ENCODE data around the gene MITF. TPM values are rescaled to one million over a fixed set of nuclear protein-coding genes. Genes with fewer than 3 reads are reported as not detected.

Gene MITF
- total RNA-seq, 1 donor from 2014 or later = 6.0 TPM

GRCh38 chr3:69934398-69934797, 195.1 kb downstream of the MITF start:
- no peak for TF ChIP-seq EZH2 (IDR thresholded peaks at IDR 0.05; ENCODE audit: insufficient read depth, low read length)
- TF ChIP-seq CTCF (IDR thresholded peaks at IDR 0.05; ENCODE audit: insufficient read depth, low read depth, low read length) = no peak
- Histone ChIP-seq H4K20me1 (ENCODE audit: insufficient read depth, low read length) (no peaks in the 10 kb centered on the region), H3K4me3 (ENCODE audit: insufficient read depth, low read depth, low read length) (no peak overlapping the region), H3K36me3 (ENCODE audit: insufficient read depth, low read length) (no peaks in the 10 kb centered on the region), H3K9me3 (ENCODE audit: insufficient read depth, low read depth, low read length) (no peaks in the 10 kb centered on the region), H2AFZ (ENCODE audit: low read depth, low read length) (no peak overlapping the region), H3K27me3 (ENCODE audit: insufficient read depth, low read length) (no peaks in the 10 kb centered on the region), H3K4me2 (ENCODE audit: low read length) (no peak overlapping the region), H3K9ac (ENCODE audit: low read length) (no peak overlapping the region), H3K79me2 (ENCODE audit: insufficient read depth, low read length) (no peaks in the 10 kb centered on the region), H3K27ac (ENCODE audit: low read depth, low read length) (no peak overlapping the region), H3K4me1 (ENCODE audit: insufficient read depth, low read length) (no peaks in the 10 kb centered on the region)
- Mint-ChIP-seq H3K27me3 (ENCODE audit: low read depth, unreplicated experiment) (no peaks in the 10 kb centered on the region), H3K36me3 (ENCODE audit: low read depth, unreplicated experiment) (peaks cover 5% of the 10 kb centered on the region), H3K4me3 (ENCODE audit: unreplicated experiment) (no peak overlapping the region), H3K4me1 (ENCODE audit: low read depth, unreplicated experiment) (no peaks in the 10 kb centered on the region), H3K27ac (ENCODE audit: unreplicated experiment) (no peak overlapping the region), H3K9me3 (ENCODE audit: unreplicated experiment) (no peaks in the 10 kb centered on the region)
- no peak for FAIRE-seq
- DNase-seq (ENCODE audit: low read depth) = no peak

GRCh38 chr3:69936266-69936665, 197.0 kb downstream of the MITF start:
- Mint-ChIP-seq H3K27ac (ENCODE audit: unreplicated experiment) (no peak overlapping the region), H3K36me3 (ENCODE audit: low read depth, unreplicated experiment) (peaks cover 5% of the 10 kb centered on the region)
- no peaks in the 10 kb centered on the region for H3K4me1 ChIP-seq (ENCODE audit: insufficient read depth, low read length)

More at GRCh38 chr3:69936266-69936665, 197.0 kb downstream of the MITF start:
- H2AFZ ChIP-seq (ENCODE audit: low read depth, low read length) = no peak overlapping the region
- no peak overlapping the region for H3K27ac ChIP-seq (ENCODE audit: low read depth, low read length)
- Mint-ChIP-seq H3K4me1 (ENCODE audit: low read depth, unreplicated experiment) (no peaks in the 10 kb centered on the region), H3K9me3 (ENCODE audit: unreplicated experiment) (no peaks in the 10 kb centered on the region), H3K4me3 (ENCODE audit: unreplicated experiment) (no peak overlapping the region), H3K27me3 (ENCODE audit: low read depth, unreplicated experiment) (no peaks in the 10 kb centered on the region)
- H3K36me3 ChIP-seq (ENCODE audit: insufficient read depth, low read length) = no peaks in the 10 kb centered on the region
- H4K20me1 ChIP-seq (ENCODE audit: insufficient read depth, low read length) = no peaks in the 10 kb centered on the region
- no peak overlapping the region for H3K9ac ChIP-seq (ENCODE audit: low read length)
- H3K79me2 ChIP-seq (ENCODE audit: insufficient read depth, low read length) = no peaks in the 10 kb centered on the region
- FAIRE-seq (no peak), DNase-seq (ENCODE audit: low read depth) (no peak)
- H3K4me2 ChIP-seq (ENCODE audit: low read length) = no peak overlapping the region
- no peaks in the 10 kb centered on the region for H3K27me3 ChIP-seq (ENCODE audit: insufficient read depth, low read length)
- H3K4me3 ChIP-seq (ENCODE audit: insufficient read depth, low read depth, low read length) = no peak overlapping the region
- H3K9me3 ChIP-seq (ENCODE audit: insufficient read depth, low read depth, low read length) = no peaks in the 10 kb centered on the region
- no peak for TF ChIP-seq CTCF (IDR thresholded peaks at IDR 0.05; ENCODE audit: insufficient read depth, low read depth, low read length)
- TF ChIP-seq EZH2 (IDR thresholded peaks at IDR 0.05; ENCODE audit: insufficient read depth, low read length) = no peak
